Neural cell (in vitro differentiated cells): ENCODE measurements around the gene SECISBP2. TPM values are rescaled to one million over a fixed set of nuclear protein-coding genes. Genes with fewer than 3 reads are reported as not detected.

Experiments used
- H2AFZ ChIP-seq: fragments of 200-600, 300-800 bp; sonication (generic), shearing (Covaris generic); 2 replicates; pipeline ENCODE4 v1.6.0; 2014; ENCODE audit warnings: low read depth, mild to moderate bottlenecking, antibody characterized with exemption, low read length, moderate library complexity
- H3F3A ChIP-seq: fragments of 200-600 bp; shearing (Covaris generic); 2 replicates; pipeline ENCODE4 v1.6.1; 2016; ENCODE audit warnings: mild to moderate bottlenecking, moderate library complexity, mixed read lengths, antibody characterized with exemption, low read length; ENCODE audit not compliant: insufficient read depth, poor library complexity, severe bottlenecking
- H3K27ac ChIP-seq: fragments of 200-600, 300-800 bp; sonication (generic), shearing (Covaris generic); 2 replicates; pipeline ENCODE4 v1.5.1; 2014; ENCODE audit warnings: mild to moderate bottlenecking, low read length, moderate library complexity
- H3K27me3 ChIP-seq: fragments of 300-800, 200-600 bp; sonication (generic), shearing (Covaris generic); 2 replicates; pipeline ENCODE4 v1.6.0; 2014; ENCODE audit warnings: mild to moderate bottlenecking, low read depth, low read length, moderate library complexity; ENCODE audit not compliant: insufficient read depth
- H3K36me3 ChIP-seq: fragments of 300-800, 200-600 bp; sonication (generic), shearing (Covaris generic); 2 replicates; pipeline ENCODE4 v1.5.1; 2014; ENCODE audit warnings: mild to moderate bottlenecking, antibody characterized with exemption, low read length, moderate library complexity; ENCODE audit not compliant: insufficient read depth
- H3K4me2 ChIP-seq: fragments of 300-800, 200-600 bp; sonication (generic), shearing (Covaris generic); 2 replicates; pipeline ENCODE4 v1.6.0; 2014; ENCODE audit warnings: mild to moderate bottlenecking, low read length
- H3K4me3 ChIP-seq: fragments of 300-800, 200-600 bp; sonication (generic), shearing (Covaris generic); 2 replicates; pipeline ENCODE4 v1.5.1; 2014; ENCODE audit warnings: mild to moderate bottlenecking, low read length, moderate library complexity
- H3K79me2 ChIP-seq: fragments of 200-600 bp; shearing (Covaris generic); replicated peaks from 2 replicates; pipeline ENCODE4 v1.6.0; 2014; ENCODE audit warnings: mild to moderate bottlenecking, low read length, moderate library complexity; ENCODE audit not compliant: insufficient read depth
- H3K9ac ChIP-seq: fragments of 300-800, 200-600 bp; sonication (generic), shearing (Covaris generic); 2 replicates; pipeline ENCODE4 v1.6.1; 2016; ENCODE audit warnings: mild to moderate bottlenecking, low read length, mixed read lengths
- H3K9me2 ChIP-seq: fragments of 200-600 bp; shearing (Covaris generic); 2 replicates; pipeline ENCODE4 v1.6.1; 2016; ENCODE audit warnings: mild to moderate bottlenecking, low read length, mixed read lengths; ENCODE audit not compliant: insufficient read depth
- H3K9me3 ChIP-seq: fragments of 200-600, 300-800 bp; sonication (generic), shearing (Covaris generic); 2 replicates; pipeline ENCODE4 v1.6.1; 2016; ENCODE audit warnings: mild to moderate bottlenecking, mixed run types, low read length, moderate library complexity, mixed read lengths
- H4K20me1 ChIP-seq: fragments of 200-600 bp; shearing (Covaris generic); 2 replicates; pipeline ENCODE4 v1.6.1; 2016; ENCODE audit warnings: mild to moderate bottlenecking, mixed run types; ENCODE audit not compliant: insufficient read depth
- EP300 ChIP-seq: fragments of 450-650 bp; conservative IDR thresholded peaks from 2 replicates; pipeline ENCODE4 v1.6.1; 2014; ENCODE audit warnings: antibody characterized with exemption, mild to moderate bottlenecking, moderate library complexity; ENCODE audit not compliant: poor library complexity, severe bottlenecking
- EZH2 ChIP-seq: fragments of 200-600, 300-800 bp; shearing (Covaris generic), sonication (generic); IDR thresholded peaks from 2 replicates; pipeline ENCODE4 v1.6.1; 2014; ENCODE audit warnings: antibody characterized with exemption, low read length, borderline replicate concordance, mild to moderate bottlenecking; ENCODE audit not compliant: insufficient read depth, poor library complexity, severe bottlenecking
- MXI1 ChIP-seq: fragments of 450-650 bp; conservative IDR thresholded peaks from 2 replicates; pipeline ENCODE4 v1.6.1; 2014; ENCODE audit warnings: antibody characterized with exemption, mild to moderate bottlenecking; ENCODE audit not compliant: poor library complexity, severe bottlenecking
- POLR2AphosphoS5 ChIP-seq: IDR thresholded peaks from 2 replicates; pipeline ENCODE4 v1.6.1; 2012
- RAD21 ChIP-seq: fragments of 450-650 bp; conservative IDR thresholded peaks from 2 replicates; pipeline ENCODE4 v1.6.1; 2014; ENCODE audit warnings: antibody characterized with exemption, mild to moderate bottlenecking, moderate library complexity
- SMC3 ChIP-seq: fragments of 450-650 bp; conservative IDR thresholded peaks from 2 replicates; pipeline ENCODE4 v1.6.1; 2014; ENCODE audit warnings: antibody characterized with exemption, mild to moderate bottlenecking, moderate library complexity; ENCODE audit not compliant: poor library complexity
- TAF1 ChIP-seq: IDR thresholded peaks from 2 replicates; pipeline ENCODE4 v1.6.1; 2012; ENCODE audit warnings: low read depth
- polyA plus RNA-seq: library from polyadenylated mRNA; depleted of rRNA; stranded (reverse); fragments of >200 nt; gene quantifications from 2 replicates; pipeline ENCODE4 v1.2.3, GENCODE V29; 2014
- TF ChIP-seq, protein P1 (sequence below): fragments of 450-650 bp; IDR thresholded peaks from 2 replicates; pipeline ENCODE4 v1.5.1; 2014; ENCODE audit warnings: antibody characterized with exemption, mild to moderate bottlenecking, moderate library complexity; ENCODE audit not compliant: poor library complexity, severe bottlenecking
- TF ChIP-seq, protein P2 (sequence below): IDR thresholded peaks from 2 replicates; pipeline ENCODE4 v1.6.1; 2012; ENCODE audit warnings: borderline replicate concordance

The SECISBP2 gene
- polyA plus RNA-seq, 1 donor from 2014 or later = 121 TPM

DNA sequence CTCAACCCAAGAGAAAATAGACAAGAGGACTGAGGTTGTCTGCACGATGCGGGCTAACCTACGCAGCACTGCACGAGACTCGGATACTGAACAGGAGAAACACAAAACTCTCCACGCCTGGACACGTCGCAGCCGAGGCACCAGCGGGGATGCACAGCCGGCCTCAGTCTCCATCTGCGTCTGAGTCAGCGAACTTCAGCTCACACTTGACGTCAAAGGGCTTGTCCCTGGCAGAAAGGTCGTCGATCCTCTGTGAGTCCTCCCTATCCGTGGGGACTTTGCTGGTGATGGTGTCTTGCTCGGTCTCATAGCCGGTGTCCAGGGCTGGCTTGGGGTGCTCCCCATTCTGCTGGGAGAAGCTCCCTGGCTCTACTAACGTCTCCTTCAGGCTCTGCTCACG lies 60.2 kb downstream of the SECISBP2 start:
- TF ChIP-seq POLR2AphosphoS5 = no peak
- no peak for TF ChIP-seq RAD21
- no peak for TF ChIP-seq TAF1
- no peak for TF ChIP-seq EZH2
- TF ChIP-seq SMC3 = no peak
- TF ChIP-seq, protein P1, sequence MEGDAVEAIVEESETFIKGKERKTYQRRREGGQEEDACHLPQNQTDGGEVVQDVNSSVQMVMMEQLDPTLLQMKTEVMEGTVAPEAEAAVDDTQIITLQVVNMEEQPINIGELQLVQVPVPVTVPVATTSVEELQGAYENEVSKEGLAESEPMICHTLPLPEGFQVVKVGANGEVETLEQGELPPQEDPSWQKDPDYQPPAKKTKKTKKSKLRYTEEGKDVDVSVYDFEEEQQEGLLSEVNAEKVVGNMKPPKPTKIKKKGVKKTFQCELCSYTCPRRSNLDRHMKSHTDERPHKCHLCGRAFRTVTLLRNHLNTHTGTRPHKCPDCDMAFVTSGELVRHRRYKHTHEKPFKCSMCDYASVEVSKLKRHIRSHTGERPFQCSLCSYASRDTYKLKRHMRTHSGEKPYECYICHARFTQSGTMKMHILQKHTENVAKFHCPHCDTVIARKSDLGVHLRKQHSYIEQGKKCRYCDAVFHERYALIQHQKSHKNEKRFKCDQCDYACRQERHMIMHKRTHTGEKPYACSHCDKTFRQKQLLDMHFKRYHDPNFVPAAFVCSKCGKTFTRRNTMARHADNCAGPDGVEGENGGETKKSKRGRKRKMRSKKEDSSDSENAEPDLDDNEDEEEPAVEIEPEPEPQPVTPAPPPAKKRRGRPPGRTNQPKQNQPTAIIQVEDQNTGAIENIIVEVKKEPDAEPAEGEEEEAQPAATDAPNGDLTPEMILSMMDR = no peak
- no peak for TF ChIP-seq EP300
- TF ChIP-seq, protein P2, sequence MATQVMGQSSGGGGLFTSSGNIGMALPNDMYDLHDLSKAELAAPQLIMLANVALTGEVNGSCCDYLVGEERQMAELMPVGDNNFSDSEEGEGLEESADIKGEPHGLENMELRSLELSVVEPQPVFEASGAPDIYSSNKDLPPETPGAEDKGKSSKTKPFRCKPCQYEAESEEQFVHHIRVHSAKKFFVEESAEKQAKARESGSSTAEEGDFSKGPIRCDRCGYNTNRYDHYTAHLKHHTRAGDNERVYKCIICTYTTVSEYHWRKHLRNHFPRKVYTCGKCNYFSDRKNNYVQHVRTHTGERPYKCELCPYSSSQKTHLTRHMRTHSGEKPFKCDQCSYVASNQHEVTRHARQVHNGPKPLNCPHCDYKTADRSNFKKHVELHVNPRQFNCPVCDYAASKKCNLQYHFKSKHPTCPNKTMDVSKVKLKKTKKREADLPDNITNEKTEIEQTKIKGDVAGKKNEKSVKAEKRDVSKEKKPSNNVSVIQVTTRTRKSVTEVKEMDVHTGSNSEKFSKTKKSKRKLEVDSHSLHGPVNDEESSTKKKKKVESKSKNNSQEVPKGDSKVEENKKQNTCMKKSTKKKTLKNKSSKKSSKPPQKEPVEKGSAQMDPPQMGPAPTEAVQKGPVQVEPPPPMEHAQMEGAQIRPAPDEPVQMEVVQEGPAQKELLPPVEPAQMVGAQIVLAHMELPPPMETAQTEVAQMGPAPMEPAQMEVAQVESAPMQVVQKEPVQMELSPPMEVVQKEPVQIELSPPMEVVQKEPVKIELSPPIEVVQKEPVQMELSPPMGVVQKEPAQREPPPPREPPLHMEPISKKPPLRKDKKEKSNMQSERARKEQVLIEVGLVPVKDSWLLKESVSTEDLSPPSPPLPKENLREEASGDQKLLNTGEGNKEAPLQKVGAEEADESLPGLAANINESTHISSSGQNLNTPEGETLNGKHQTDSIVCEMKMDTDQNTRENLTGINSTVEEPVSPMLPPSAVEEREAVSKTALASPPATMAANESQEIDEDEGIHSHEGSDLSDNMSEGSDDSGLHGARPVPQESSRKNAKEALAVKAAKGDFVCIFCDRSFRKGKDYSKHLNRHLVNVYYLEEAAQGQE = no peak
- TF ChIP-seq MXI1 = no peak
- Histone ChIP-seq H3K27ac (no peak overlapping the region), H3K79me2 (no peaks in the 10 kb centered on the region), H3K36me3 (no peaks in the 10 kb centered on the region), H3K4me2 (no peak overlapping the region), H4K20me1 (no peaks in the 10 kb centered on the region), H2AFZ (no peak overlapping the region), H3K9me3 (no peaks in the 10 kb centered on the region), H3K4me3 (no peak overlapping the region), H3F3A (no peaks in the 10 kb centered on the region), H3K27me3 (no peaks in the 10 kb centered on the region), H3K9ac (no peak overlapping the region), H3K9me2 (no peaks in the 10 kb centered on the region)

DNA sequence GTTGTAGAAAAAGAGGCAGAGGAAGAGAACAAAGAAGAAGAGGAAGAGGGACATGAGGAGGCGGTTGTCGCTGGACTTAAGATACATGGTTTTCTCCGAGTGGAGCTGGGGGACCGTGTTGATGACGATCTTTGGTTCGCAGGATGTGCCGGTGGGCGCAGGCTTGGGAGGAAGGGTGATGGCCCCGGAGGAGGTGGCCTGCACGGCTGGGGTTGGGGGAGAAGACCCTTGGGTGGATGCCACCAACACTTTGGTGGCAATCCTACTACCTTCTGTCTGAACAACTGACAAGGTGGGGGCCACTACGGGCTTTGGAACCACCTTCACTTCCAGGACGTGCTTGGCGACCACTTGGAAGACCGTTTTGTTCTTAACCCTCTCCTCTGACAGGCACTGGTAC lies 60.7 kb downstream of the SECISBP2 start:
- Histone ChIP-seq H3K27ac (no peak overlapping the region), H2AFZ (no peak overlapping the region), H3F3A (no peaks in the 10 kb centered on the region), H3K9me2 (no peaks in the 10 kb centered on the region), H3K9ac (no peak overlapping the region), H4K20me1 (no peaks in the 10 kb centered on the region), H3K4me3 (no peak overlapping the region), H3K27me3 (no peaks in the 10 kb centered on the region), H3K36me3 (no peaks in the 10 kb centered on the region), H3K9me3 (no peaks in the 10 kb centered on the region), H3K4me2 (no peak overlapping the region), H3K79me2 (no peaks in the 10 kb centered on the region)
- TF ChIP-seq MXI1 (no peak), EZH2 (no peak), EP300 (no peak), SMC3 (no peak), POLR2AphosphoS5 (no peak), TAF1 (no peak), RAD21 (no peak)
- TF ChIP-seq, protein P1 = no peak
- TF ChIP-seq, protein P2 = no peak
